Central memory CD8-positive, alpha-beta T cell (primary cell): ENCODE data around the gene MRPS12.
"Not testable (repeated sequence)": the region's sequence is repeated elsewhere in the genome, so short reads cannot be mapped to it uniquely, and the experiment has no call there.

Source experiments
- ATAC-seq: fragments of 150-1000 bp; cut with Tn5 transposase; replicated peaks from 2 replicates; pipeline ENCODE4 v1.10.0; 2022; ENCODE audit warnings: mild to moderate bottlenecking, moderate FRiP score, moderate number of reproducible peaks; ENCODE audit not compliant: poor library complexity, severe bottlenecking; ENCODE audit errors: extremely low read depth
- DNase-seq, 2 donors: peaks; one replicate each; pipeline ENCODE4 v3.0.0; 2021; ENCODE audit warnings: low spot score in 2 of 2
- H3K27ac Mint-ChIP-seq: one replicate; pipeline ENCODE4 v1.8.0; 2022; ENCODE audit warnings: low read depth, mild to moderate bottlenecking, moderate library complexity, mixed read lengths
- H3K27me3 Mint-ChIP-seq: one replicate; pipeline ENCODE4 v1.8.0; 2022; ENCODE audit warnings: mixed read lengths
- H3K36me3 Mint-ChIP-seq: one replicate; pipeline ENCODE4 v1.8.0; 2022; ENCODE audit warnings: mild to moderate bottlenecking, moderate library complexity, mixed read lengths; ENCODE audit not compliant: insufficient read depth
- H3K4me1 Mint-ChIP-seq: one replicate; pipeline ENCODE4 v1.8.0; 2022; ENCODE audit warnings: mixed read lengths
- H3K4me3 Mint-ChIP-seq: one replicate; pipeline ENCODE4 v1.8.0; 2022; ENCODE audit warnings: mild to moderate bottlenecking, moderate library complexity, mixed read lengths
- H3K9me3 Mint-ChIP-seq: one replicate; pipeline ENCODE4 v1.8.0; 2022; ENCODE audit warnings: mixed read lengths

MRPS12 gene

GRCh38 chr19:38930776-38931520 is at the start of gene MRPS12:
Gene MRPS12 (plus strand): TSS chr19:38930944. CDS start chr19:38931295, 351 bp downstream.
- Mint-ChIP-seq H3K36me3 (peaks cover 16% of the 10 kb centered on the region), H3K27ac (peak within 1 kb of the TSS; percentile 98), H3K4me1 (peaks cover 53% of the 10 kb centered on the region), H3K9me3 (no peaks in the 10 kb centered on the region), H3K4me3 (peak within 1 kb of the TSS; percentile 94), H3K27me3 (no peaks in the 10 kb centered on the region)
- ATAC-seq (peak; percentile 89), DNase-seq (peak in 1 of 2 donors; percentile 98)

- no peak for ATAC-seq
- peak overlapping the region; percentile 72 for H3K27ac Mint-ChIP-seq
- peaks cover 32% of the 10 kb centered on the region for H3K36me3 Mint-ChIP-seq
- H3K9me3 Mint-ChIP-seq, result no peaks in the 10 kb centered on the region
- H3K4me1 Mint-ChIP-seq, result peaks cover 12% of the 10 kb centered on the region
- DNase-seq, result no peak
- no peak overlapping the region for H3K4me3 Mint-ChIP-seq
- H3K27me3 Mint-ChIP-seq, result no peaks in the 10 kb centered on the region
Measured at GRCh38 chr19:38883286-38883685, 47.5 kb upstream of the MRPS12 start.

- H3K27ac Mint-ChIP-seq, result peak overlapping the region; percentile 80
- H3K27me3 Mint-ChIP-seq, H3K4me1 Mint-ChIP-seq, H3K4me3 Mint-ChIP-seq, DNase-seq, H3K9me3 Mint-ChIP-seq, ATAC-seq: not testable (repeated sequence)
- peaks cover 33% of the 10 kb centered on the region for H3K36me3 Mint-ChIP-seq
Measured at GRCh38 chr19:38884691-38885090, 46.1 kb upstream of the MRPS12 start.

GRCh38 chr19:38888876-38889275 is 41.9 kb upstream of the MRPS12 start:
- Mint-ChIP-seq H3K36me3 (peaks cover 33% of the 10 kb centered on the region), H3K4me1 (no peaks in the 10 kb centered on the region), H3K4me3 (no peak overlapping the region), H3K27ac (no peak overlapping the region), H3K9me3 (no peaks in the 10 kb centered on the region), H3K27me3 (no peaks in the 10 kb centered on the region)
- no peak for DNase-seq
- ATAC-seq, result no peak

- peaks cover 33% of the 10 kb centered on the region for H3K36me3 Mint-ChIP-seq
- no peaks in the 10 kb centered on the region for H3K9me3 Mint-ChIP-seq
- H3K4me3 Mint-ChIP-seq, result no peak overlapping the region
- DNase-seq (no peak), ATAC-seq (no peak)
- H3K4me1 Mint-ChIP-seq, result peaks cover 4% of the 10 kb centered on the region
- no peak overlapping the region for H3K27ac Mint-ChIP-seq
- no peaks in the 10 kb centered on the region for H3K27me3 Mint-ChIP-seq
Measured at GRCh38 chr19:38889803-38890202, 40.9 kb upstream of the MRPS12 start.

- Mint-ChIP-seq H3K36me3 (peaks cover 35% of the 10 kb centered on the region), H3K27ac (no peak overlapping the region), H3K27me3 (no peaks in the 10 kb centered on the region), H3K4me1 (peaks cover 13% of the 10 kb centered on the region), H3K4me3 (no peak overlapping the region), H3K9me3 (no peaks in the 10 kb centered on the region)
- DNase-seq (no peak), ATAC-seq (no peak)
Measured at GRCh38 chr19:38890686-38891085, 40.1 kb upstream of the MRPS12 start.

- Mint-ChIP-seq H3K4me3 (no peak overlapping the region), H3K9me3 (no peaks in the 10 kb centered on the region), H3K36me3 (peaks cover 32% of the 10 kb centered on the region), H3K27me3 (no peaks in the 10 kb centered on the region), H3K27ac (no peak overlapping the region), H3K4me1 (peaks cover 17% of the 10 kb centered on the region)
- DNase-seq, result no peak
- ATAC-seq, result no peak
Measured at GRCh38 chr19:38891771-38892170, 39.0 kb upstream of the MRPS12 start.

GRCh38 chr19:38892841-38893240 is 37.9 kb upstream of the MRPS12 start:
- H3K27me3 Mint-ChIP-seq, result no peaks in the 10 kb centered on the region
- no peak for ATAC-seq
- no peak overlapping the region for H3K4me3 Mint-ChIP-seq
- H3K4me1 Mint-ChIP-seq, result peaks cover 25% of the 10 kb centered on the region
- H3K27ac Mint-ChIP-seq, result no peak overlapping the region
- peaks cover 38% of the 10 kb centered on the region for H3K36me3 Mint-ChIP-seq
- DNase-seq, result no peak
- H3K9me3 Mint-ChIP-seq, result no peaks in the 10 kb centered on the region

- Mint-ChIP-seq H3K27ac (no peak overlapping the region), H3K4me1 (peaks cover 30% of the 10 kb centered on the region), H3K4me3 (no peak overlapping the region), H3K36me3 (peaks cover 39% of the 10 kb centered on the region), H3K27me3 (no peaks in the 10 kb centered on the region), H3K9me3 (no peaks in the 10 kb centered on the region)
- DNase-seq (no peak), ATAC-seq (no peak)
Measured at GRCh38 chr19:38893341-38893771, 37.4 kb upstream of the MRPS12 start.

GRCh38 chr19:38894968-38895367 is 35.8 kb upstream of the MRPS12 start:
- H3K4me3 Mint-ChIP-seq, result peak overlapping the region; percentile 36
- DNase-seq (no peak), ATAC-seq (no peak)
- H3K36me3 Mint-ChIP-seq, result peaks cover 38% of the 10 kb centered on the region
- H3K4me1 Mint-ChIP-seq, result peaks cover 41% of the 10 kb centered on the region
- H3K9me3 Mint-ChIP-seq, result no peaks in the 10 kb centered on the region
- H3K27ac Mint-ChIP-seq, result peak overlapping the region; percentile 78
- no peaks in the 10 kb centered on the region for H3K27me3 Mint-ChIP-seq

GRCh38 chr19:38898788-38899446 is 31.8 kb upstream of the MRPS12 start:
- no peak for DNase-seq
- ATAC-seq, result peak; percentile 49
- H3K9me3 Mint-ChIP-seq, result no peaks in the 10 kb centered on the region
- H3K4me1 Mint-ChIP-seq, result peaks cover 58% of the 10 kb centered on the region
- H3K27ac Mint-ChIP-seq, result peak overlapping the region; percentile 100
- H3K36me3 Mint-ChIP-seq, result peaks cover 28% of the 10 kb centered on the region
- no peaks in the 10 kb centered on the region for H3K27me3 Mint-ChIP-seq
- H3K4me3 Mint-ChIP-seq, result peak overlapping the region; percentile 86

- DNase-seq, result peak; percentile 93 to 99
- Mint-ChIP-seq H3K27ac (peak within 1 kb of the TSS; percentile 100), H3K27me3 (no peaks in the 10 kb centered on the region), H3K4me1 (peaks cover 61% of the 10 kb centered on the region), H3K36me3 (peaks cover 30% of the 10 kb centered on the region), H3K4me3 (peak within 1 kb of the TSS; percentile 86), H3K9me3 (no peaks in the 10 kb centered on the region)
- ATAC-seq, result peak; percentile 90
Measured at GRCh38 chr19:38899447-38900201, 31.1 kb upstream of the MRPS12 start, which contains the start of the genes NFKBIB and SIRT2. Gene NFKBIB (plus strand): TSS chr19:38899969. CDS start chr19:38900033, 64 bp downstream. Gene SIRT2 (minus strand): TSS chr19:38899618. CDS start chr19:38899521, 97 bp downstream.
